DMS79 (cell line): ENCODE results near the gene C8G.

Source experiments
- DNase-seq: peaks from one replicate; lab custom pipeline; 2025; lab: John Stamatoyannopoulos, UW

The C8G gene

DNA sequence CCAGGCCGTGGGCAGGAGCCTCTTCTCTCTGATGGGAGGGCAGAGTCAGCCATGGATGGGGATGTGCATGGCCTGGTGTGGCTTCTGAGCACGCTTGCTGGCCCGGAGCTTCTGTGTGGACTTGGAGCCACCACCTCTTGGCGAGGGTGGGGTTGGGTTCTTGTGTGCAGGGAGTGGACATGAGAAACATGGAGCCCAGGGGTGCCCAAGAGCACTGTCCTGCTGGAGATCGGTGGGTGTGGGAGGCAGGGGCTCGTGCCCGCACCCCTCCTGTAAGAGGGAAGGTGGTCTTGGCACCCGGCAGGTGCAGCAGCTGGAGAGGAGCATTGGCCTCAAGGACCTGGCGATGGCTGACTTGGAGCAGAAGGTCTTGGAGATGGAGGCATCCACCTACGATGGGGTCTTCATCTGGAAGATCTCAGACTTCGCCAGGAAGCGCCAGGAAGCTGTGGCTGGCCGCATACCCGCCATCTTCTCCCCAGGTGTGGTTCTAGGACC, 24.3 kb upstream of the C8G start:
- no peak for DNase-seq

DNA sequence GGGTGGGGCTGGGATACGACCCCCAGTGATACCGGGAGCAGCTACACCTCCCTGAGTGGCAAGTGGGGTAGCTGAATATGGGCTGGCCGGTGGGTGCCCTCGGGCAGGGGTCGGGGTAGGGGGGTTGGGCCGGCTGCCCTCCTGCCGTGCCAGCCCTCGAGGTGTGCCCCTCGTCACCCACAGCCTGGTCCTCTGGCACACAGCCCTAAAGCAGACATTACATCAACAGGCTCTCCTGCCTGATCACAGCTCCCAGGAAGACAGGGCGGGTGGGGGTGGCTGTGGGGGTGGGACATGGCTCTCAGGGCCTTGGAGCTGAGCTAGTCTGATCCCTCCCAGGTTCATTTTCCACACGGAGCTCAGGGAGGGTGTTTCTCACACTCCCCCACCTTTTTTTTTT, 23.7 kb upstream of the C8G start:
- DNase-seq, result no peak

DNA sequence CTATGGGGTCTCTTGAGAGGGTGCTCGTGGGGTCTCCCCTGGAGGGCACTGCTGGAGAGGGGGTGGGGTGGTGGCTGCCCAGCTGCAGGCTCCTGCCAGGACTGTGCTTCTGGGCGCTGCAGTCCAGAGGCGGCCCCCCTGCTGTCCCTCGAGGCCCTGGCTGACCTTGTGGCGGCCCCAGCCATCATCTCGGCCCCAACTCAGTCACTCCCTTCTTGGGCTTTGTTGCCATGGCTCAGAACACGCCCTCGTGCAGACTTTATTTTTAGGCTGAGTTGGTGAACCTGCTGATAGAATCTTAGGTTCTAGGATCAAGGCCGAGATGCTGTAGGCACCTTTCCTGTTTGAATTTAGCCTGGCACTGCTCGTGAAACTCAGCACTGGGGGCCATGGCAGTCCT, 23.3 kb upstream of the C8G start:
- DNase-seq, result no peak

DNA sequence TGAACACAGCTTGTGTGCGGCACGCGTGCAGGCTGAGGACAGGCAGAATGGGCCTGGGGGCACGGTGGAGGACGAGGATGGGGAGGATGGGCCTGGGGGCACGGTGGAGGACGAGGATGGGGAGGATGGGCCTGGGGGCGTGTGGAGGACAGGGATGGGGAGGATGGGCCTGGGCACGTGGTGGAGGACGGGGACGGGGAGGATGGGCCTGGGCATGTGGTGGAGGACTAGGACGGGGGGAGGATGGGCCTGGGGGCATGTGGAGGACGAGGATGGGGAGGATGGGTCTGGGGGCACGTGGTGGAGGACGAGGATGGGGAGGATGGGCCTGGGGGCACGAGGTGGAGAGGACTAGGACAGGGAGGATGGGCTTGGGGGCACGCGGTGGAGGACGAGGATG, 22.5 kb upstream of the C8G start:
- no peak for DNase-seq

DNA sequence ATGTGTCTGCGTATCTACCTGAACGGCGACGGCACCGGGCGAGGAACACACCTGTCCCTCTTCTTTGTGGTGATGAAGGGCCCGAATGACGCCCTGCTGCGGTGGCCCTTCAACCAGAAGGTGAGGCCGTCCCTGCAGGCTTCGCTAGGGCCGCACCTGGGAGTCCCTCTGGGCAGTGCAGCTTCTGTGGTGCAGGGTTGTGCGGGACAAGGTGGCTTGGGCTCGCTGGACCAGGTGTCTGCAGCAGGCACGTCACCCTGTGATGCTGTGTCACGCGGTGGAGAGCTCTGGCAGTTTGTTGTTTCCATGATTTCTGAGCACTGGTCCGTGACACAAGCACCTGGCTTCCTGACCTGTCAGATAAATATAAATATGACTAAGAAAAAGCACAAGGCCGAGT, 21.2 kb upstream of the C8G start:
- DNase-seq, result no peak

DNA sequence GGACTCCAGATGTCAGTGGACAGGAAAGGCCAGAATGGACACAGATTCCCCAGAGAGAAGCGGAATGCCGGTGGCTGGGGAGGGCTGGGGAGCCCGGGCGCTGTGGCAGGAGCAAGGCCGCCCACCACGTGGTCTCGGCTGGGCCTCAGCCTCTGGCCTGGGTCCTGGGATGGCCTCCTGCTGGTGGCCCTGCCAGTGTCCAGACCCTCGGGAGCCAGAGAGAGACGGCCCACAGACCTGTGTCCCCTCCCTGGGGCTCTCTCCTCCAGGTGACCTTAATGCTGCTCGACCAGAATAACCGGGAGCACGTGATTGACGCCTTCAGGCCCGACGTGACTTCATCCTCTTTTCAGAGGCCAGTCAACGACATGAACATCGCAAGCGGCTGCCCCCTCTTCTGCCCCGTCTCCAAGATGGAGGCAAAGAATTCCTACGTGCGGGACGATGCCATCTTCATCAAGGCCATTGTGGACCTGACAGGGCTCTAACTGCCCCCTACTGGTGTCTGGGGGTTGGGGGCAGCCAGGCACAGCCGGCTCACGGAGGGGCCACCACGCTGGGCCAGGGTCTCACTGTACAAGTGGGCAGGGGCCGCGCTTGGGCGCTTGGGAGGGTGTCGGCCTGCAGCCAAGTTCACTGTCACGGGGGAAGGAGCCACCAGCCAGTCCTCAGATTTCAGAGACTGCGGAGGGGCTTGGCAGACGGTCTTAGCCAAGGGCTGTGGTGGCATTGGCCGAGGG, 19.5 kb upstream of the C8G start:
- no peak for DNase-seq

DNA sequence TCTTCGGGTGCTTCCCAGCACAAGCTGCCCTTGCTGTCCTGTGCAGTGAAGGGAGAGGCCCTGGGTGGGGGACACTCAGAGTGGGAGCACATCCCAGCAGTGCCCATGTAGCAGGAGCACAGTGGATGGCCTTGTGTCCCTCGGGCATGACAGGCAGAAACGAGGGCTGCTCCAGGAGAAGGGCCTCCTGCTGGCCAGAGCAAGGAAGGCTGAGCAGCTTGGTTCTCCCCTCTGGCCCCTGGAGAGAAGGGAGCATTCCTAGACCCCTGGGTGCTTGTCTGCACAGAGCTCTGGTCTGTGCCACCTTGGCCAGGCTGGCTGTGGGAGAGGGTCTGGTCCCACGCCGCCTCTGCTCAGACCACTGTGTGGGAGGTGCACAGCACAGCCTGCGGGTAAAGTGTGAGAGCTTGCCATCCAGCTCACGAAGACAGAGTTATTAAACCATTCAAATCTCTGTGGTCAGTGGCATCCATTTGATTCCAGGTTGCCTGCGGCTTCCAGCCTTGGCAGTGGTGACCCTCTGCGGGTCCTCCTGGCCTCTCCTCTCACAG, 18.8 kb upstream of the C8G start:
- no peak for DNase-seq

DNA sequence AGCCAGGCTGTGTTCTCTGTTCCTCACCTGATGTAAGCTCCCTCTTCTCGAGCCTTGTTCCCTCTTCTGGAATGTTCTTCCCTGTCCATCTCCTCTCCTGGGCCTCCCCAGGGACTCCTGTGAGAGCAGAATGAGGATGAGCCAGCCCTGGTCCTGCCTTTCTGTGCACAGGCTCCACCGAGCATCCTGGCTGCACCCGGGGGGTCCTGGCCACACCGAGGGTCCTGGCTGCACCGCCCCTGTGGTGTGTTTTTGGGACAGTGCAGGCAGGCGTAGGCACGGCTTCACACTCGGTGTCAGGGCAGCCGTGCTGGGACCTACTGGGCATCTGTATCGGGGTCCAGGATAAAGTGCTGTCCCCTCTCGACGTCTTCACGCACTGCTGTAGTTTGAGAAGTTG, 18.3 kb upstream of the C8G start:
- no peak for DNase-seq

DNA sequence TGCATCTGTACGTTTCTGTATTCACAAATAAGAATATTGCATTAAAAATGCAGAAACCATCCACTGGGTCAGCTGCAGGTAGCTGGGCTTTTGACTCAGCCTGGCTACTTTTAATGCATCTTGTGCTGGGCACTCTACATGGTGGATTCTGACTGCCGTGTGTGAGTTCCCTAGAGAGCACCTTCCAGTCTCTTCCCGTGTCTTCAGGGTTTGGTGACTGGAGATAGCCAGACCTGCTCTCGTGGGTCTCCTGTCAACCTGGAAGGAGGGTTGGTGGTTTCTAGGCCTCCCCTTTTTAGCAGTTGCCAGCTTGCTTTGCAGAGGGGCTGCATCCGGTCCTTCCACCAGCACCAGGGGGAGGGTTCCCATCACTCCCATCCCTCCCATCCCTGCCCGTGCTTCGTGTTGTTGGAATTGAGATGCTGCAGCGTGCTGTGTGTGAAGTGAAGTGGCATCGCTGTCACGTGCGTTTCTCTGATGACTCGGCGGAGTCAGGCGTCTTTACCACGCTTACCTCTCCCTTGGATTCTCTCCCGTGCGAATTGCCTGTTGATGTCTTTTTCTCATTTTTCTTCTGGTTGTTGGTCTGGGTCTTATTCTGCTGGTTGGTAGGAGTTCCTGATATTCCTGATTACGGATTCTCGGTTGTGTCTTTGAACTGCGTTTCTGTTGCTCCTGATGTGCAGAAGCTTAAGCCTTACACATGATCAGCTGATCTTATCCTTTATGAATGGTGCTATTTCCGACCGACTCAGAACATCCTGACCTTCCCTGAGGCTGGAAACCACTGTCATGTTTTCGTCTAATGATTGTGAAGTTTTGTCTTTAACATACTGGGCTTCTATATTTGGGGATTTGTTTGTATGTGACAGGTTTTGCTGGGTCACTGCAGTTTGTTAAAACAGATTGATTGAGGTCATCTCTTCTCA, 17.4 kb upstream of the C8G start:
- no peak for DNase-seq

DNA sequence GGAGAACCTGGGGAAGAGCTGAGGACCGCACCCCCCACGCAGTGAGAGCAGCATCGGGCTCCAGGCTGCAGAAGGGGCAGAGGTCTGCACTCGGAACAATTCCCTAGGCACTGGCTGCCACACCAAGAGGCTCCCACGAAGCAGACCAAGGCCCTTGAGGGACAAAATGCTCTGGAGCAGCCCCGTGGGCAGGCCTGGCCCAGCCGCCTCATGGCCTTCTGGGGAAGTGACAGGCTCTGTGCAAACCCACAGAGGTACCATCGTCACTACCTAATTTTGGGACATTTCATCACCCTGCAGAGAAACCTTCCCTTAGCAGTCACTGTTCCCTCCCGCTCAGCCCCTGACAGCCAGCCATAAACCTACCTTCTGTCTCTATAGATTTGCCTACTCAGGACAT, 16.5 kb upstream of the C8G start:
- no peak for DNase-seq

DNA sequence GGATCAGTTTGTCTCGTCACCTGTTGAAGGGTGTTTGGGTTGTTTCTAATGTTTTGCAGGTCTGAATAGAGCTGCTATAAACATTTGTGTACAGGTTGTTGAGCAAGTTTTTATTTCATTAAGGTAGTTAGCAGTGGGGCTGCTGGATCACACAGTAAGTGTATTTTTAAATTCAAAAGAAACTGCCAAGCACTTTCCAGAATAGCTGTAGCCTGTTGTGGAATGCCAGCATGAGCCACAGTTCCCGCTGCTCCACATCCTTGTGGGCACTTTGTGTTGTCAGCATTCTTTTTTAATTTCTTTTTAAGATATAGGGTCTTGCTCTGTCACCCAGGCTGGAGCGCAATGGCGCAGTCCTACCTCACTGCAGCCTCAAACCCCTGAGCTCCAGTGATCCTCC, 15.0 kb upstream of the C8G start:
- DNase-seq, result no peak

DNA sequence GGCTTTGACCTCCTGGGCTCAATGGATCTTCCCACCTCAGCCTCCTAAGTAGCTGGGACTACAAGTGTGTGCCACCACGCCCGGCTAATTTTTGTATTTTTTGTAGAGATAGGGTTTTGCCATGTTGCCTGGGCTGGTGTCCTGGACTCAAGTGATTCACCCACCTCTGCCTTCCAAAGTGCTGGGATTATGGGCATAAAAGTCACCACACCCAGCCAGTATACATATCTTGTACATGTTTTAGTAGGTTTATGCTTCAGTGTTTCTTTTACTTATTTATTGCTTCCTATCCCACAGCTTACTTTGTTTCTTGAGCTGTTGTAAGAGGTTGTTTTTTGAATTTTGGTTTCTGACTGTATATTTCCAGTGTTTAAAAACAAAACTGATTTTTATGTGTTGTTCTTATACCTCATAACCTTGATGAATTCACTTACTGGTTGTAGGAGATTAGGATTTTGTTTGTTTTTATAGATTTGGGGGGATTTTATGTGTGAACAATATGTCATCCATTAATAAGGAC, 13.4 kb upstream of the C8G start:
- no peak for DNase-seq

DNA sequence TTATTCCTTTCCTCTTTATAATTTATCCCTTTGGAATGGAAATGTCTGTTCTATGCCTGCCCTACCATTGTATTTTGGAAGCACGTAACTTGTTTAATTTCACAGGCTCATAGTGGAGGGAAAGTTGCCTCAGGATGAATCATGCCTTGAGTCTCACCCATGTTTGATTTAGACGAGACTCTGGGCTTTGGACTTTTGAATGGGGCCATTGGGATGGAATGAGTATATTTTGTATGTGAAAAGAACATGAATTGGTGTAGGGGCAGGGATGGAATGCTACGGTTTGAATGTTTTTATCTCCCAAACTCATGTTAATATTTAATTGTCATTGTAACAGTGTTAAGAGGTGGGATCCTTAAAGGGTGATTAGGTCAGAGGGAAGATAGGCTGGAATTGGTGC, 10.8 kb upstream of the C8G start:
- no peak for DNase-seq

DNA sequence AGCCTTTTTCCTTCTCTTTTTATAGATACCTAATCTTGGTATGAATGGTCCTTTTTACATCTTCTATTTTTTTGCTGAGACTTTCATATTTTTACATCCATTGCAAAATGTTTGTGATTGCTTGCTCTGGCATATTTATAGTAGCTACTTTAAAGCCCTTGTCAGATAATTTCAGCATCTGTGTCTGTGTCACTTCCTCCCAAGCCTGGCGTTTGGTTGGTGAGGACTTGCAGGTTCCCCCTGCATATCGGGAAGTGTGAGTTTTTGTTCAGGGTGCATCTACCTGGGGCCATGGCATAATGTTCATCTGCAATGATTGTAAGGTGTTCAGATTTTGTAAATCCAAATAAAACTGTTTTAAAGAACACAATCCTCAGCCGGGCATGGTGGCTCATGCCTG, 9.4 kb upstream of the C8G start:
- DNase-seq, result no peak

DNA sequence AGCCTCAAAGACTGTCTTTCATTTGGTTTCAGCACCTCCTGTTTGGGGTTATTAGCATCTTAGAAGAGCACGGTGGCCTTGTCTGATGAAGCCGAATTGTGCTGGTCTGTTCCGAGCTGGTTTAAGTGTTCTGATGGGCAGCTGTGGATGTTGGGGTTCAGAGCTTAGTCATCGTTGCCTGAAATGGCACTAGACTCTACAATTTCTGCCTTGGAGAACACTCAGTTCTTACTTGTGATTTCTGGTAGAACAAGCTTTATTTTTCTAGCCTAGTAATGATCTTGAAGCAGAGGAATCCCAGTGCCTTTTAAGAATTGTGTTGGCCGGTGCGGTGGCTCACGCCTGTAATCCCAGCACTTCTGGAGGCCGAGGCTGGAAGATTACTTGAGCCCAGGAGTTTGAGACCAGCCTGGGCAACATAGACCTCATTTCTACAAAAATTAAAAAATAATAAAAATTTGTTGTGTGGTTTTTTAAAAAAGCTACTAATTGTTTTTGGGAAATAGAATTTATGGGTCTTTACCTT, 8.3 kb upstream of the C8G start:
- DNase-seq, result no peak

DNA sequence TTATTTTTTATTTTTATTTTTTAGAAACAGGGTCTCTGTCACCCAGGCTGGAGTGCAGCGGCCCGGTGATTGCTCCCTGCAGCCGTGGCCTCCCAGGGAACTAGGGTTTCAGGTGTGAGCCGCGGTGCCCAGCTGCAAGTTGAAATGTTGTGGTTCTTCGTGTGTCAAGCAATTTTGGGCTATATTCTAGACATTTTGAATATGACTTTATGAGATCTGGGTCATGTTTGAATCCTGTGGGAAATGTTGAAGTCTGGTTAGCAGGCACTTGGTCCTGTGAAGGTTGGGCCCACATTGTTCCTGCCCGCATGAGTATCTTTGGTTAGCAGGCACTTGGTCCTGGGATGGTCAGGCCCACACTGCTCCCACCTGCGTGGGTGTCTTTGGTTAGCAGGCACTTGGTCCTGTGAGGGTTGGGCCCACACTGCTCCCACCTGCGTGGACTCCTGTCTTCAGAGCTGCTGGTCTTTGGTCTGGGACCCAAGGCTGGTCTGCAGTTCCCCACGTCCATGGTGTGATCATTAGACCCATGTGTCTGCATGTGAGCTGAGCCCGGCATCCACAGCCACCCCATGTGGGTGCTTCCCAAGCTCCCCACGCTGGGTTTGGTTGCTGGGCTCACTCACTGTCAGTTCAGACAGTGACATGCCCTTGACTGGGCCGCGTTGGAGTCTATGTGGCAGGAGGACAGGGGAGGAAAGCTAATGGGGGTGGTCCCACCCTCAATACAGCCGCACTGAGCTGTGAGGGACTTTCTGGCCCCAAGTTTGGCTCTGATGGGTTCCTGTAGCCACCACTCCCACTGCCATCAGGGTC, 7.6 kb upstream of the C8G start:
- no peak for DNase-seq

DNA sequence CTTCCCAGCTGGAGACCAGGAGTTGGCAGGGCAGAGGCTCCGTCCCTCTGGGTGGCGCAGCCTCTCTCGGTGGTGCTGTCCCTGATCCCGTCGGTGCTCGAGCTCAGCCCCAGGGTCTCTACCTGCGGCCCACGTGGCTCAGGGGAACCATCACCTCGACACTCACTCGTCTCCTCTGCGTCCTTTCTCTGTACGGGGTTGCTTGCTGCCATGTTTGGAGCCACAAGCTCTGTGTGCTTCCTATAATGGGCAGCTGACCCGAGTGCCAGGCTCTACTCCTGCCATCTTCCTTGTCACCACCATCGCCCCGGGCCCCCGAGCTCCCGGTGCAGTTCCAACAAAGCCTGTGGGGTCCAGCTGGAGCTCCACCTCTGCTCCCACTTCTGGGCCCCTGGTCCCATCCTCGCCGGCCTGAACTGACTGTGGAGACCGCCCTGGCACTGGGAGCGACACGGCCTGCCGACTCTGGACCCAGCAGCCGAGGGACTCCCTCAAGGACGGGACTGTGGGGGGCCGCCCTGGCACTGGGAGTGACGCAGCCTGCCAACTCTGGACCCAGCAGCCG, 5.5 kb upstream of the C8G start:
- DNase-seq, result no peak

DNA sequence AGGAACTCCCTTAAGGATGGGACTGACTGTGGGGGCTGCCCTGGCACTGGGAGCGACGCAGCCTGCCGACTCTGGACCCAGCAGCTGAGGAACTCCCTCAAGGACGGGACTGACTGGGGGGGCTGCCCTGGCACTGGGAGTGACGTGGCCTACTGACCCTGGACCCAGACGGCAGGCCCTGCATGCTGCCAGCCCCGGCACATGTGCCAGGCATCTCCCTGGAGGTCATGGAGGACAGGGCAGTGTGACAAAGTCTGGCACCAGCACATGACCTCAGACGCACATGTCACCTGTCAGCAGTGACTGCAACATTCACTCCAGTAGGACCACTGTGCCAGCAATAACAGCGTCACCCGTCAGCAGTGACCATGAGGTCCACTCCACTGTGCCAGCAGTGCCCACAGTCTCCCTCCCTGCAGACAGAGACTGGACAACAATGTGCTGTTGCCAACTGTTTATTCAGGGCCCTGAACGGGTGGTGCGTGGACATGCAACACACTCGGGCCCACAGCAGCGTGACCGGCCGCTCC, 5.0 kb upstream of the C8G start:
- DNase-seq, result no peak

DNA sequence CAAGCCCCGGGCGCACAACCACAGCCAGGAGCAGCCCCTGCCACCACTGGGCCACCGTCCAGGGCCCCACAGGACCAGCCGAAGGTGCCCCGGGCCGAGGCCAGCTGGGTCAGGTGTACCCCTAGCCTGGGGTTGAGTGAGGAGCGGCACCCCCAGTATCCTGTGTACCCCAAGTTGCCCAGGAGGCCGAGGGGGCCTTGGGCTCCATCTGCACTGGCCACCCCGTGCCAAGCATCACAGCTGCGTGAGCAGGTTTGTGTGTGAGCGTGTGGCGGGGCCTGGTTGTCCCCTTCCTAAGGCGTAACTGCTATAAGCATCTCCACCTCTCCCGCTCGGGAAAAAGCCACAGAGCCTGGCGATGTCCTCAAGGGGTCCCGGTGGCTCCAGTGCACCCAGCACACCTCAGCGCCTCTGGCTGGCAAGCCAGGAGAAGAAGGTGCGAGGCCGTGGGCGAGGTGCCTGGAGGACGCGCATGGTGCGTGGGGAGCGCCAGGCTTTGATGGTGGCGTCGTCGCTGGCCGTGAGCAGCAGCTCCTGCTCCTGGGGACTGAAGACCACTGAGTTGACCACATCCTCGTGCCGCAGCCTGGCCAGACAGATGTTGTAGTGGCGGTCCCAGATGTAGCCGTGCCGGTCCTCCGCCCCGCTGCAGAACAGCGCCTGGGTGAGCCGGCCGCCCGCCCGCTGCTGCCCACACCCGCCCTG, 4.4 kb upstream of the C8G start:
- no peak for DNase-seq
